ENCODE data around the gene HLA-DQB2. TPM values are rescaled to one million over a fixed set of nuclear protein-coding genes. Genes with fewer than 3 reads are reported as not detected.

The HLA-DQB2 gene
- total RNA-seq, 3 donors from 2014 or later = 1.1 TPM; not detected in 2

DNA sequence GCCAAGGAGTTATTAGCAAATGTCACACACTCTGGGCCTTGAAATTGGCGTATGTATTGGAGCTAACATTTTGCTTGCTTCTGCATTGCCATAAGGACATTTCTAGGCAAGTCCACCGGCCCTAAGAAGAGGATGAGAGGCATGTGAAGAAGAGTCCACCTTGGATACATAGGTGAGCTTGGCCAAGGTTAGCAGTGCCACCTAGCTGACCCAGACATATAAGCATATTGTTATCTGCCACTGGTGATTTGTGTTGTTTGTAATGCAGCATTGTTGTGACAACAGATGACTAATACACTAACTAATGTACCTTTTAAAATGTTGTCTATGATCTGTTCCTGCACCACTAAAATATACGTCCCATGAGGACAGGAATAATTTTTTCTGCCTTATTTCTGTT, 46.9 kb downstream of the HLA-DQB2 start:
- no peak for ATAC-seq
- DNase-seq = no peak
- TF ChIP-seq, protein P1, sequence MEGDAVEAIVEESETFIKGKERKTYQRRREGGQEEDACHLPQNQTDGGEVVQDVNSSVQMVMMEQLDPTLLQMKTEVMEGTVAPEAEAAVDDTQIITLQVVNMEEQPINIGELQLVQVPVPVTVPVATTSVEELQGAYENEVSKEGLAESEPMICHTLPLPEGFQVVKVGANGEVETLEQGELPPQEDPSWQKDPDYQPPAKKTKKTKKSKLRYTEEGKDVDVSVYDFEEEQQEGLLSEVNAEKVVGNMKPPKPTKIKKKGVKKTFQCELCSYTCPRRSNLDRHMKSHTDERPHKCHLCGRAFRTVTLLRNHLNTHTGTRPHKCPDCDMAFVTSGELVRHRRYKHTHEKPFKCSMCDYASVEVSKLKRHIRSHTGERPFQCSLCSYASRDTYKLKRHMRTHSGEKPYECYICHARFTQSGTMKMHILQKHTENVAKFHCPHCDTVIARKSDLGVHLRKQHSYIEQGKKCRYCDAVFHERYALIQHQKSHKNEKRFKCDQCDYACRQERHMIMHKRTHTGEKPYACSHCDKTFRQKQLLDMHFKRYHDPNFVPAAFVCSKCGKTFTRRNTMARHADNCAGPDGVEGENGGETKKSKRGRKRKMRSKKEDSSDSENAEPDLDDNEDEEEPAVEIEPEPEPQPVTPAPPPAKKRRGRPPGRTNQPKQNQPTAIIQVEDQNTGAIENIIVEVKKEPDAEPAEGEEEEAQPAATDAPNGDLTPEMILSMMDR (IDR thresholded peaks at IDR 0.05) = no peak
- H3K36me3 ChIP-seq (ENCODE audit: low read depth) = no peaks in the 10 kb centered on the region
- intact Hi-C loops (cut with DNase I, micrococcal nuclease) = no loop called here
- H3K4me3 ChIP-seq = no peak overlapping the region
- no peaks in the 10 kb centered on the region for H3K4me1 ChIP-seq (ENCODE audit: low read depth)
- H3K9me3 ChIP-seq = no peaks in the 10 kb centered on the region

DNA sequence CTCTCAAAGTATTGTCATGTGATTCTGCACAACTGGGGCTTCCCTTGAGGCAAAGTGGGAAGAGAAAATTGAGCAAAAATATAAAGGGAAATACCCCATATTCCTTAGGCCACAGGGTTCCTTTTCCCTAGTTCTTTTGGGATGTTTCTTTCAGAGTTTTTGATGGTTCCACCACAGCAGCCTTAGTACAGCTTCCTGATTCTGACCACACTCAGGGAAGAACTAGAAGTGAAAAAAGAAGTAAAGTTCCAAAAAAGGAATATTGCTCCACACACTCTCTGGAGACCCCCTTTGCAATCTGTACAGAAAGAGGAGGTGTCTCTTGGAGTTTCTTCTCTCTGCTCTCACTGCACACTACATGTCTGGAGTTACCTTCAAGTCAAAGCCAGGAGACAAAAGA, 50.1 kb downstream of the HLA-DQB2 start:
- Histone ChIP-seq H3K4me1 (ENCODE audit: low read depth) (no peaks in the 10 kb centered on the region), H3K36me3 (ENCODE audit: low read depth) (no peaks in the 10 kb centered on the region), H3K9me3 (no peaks in the 10 kb centered on the region), H3K4me3 (no peak overlapping the region)
- TF ChIP-seq, protein P1 (IDR thresholded peaks at IDR 0.05) = no peak
- intact Hi-C loops (cut with DNase I, micrococcal nuclease) = no loop called here
- DNase-seq (no peak), ATAC-seq (no peak)

DNA sequence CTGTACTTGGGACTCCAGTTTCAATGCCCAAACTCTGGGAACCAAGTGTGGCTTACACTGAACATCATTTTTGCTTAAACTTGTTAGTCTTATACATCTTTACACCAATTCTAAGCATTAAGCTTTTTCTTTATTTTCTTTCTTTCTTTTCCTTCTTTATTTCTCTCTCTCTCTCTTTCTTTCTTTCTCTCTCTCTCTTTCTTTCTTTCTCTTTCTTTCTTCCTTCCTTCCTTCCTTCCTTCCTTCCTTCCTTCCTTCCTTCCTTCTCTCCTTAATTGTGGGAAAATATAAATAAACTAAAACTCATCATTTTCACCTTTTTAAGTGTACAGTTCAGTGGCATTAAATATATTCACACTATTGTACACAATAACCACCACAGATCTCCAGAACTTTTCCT, 53.7 kb downstream of the HLA-DQB2 start:
- Histone ChIP-seq H3K4me3 (no peak overlapping the region), H3K4me1 (ENCODE audit: low read depth) (no peaks in the 10 kb centered on the region), H3K9me3 (no peaks in the 10 kb centered on the region), H3K36me3 (ENCODE audit: low read depth) (no peaks in the 10 kb centered on the region)
- DNase-seq (no peak), ATAC-seq (no peak)
- TF ChIP-seq, protein P1 (IDR thresholded peaks at IDR 0.05) = no peak
- intact Hi-C loops (cut with DNase I, micrococcal nuclease) = no loop called here

Small RNAs within 50 kb of the gene (microRNA-seq; reads per million reads assigned to microRNA genes)
- gene MIR3135B = not detected

Other genes with a start within 250 kb of the HLA-DQB2 start
- gene HLA-DRB5, start 233.2 kb downstream of the HLA-DQB2 start, total RNA-seq = 10 to 100 TPM in 2 of 3 donors, 1 to 10 TPM in 1; 2.1 to 50.3 (median 28.8) TPM
- 100 to 1,000 TPM in 1 of 3 donors, 10 to 100 TPM in 2; 26.9 to 169 (median 89.6) TPM for gene HLA-DRB1, start 173.7 kb downstream of the HLA-DQB2 start, total RNA-seq
- gene HLA-DQA1, start 126.1 kb downstream of the HLA-DQB2 start, total RNA-seq = 10 to 100 TPM in 2 of 3 donors, 1 to 10 TPM in 1; 9.9 to 36.2 (median 24.1) TPM
- 10 to 100 TPM in 2 of 3 donors, 1 to 10 TPM in 1; 4.7 to 18.6 (median 14.9) TPM for gene HLA-DQB1, start 96.9 kb downstream of the HLA-DQB2 start, total RNA-seq
- gene HLA-DQA2, start 22.1 kb downstream of the HLA-DQB2 start, total RNA-seq = 1 to 10 TPM in 1 of 3 donors, not detected in 2; 1.6 TPM
- gene HLA-DOB, start 53.5 kb upstream of the HLA-DQB2 start, total RNA-seq = under 1 TPM in 2 of 3 donors, not detected in 1; 0.38 to 0.87 TPM
- gene TAP2, start 75.2 kb upstream of the HLA-DQB2 start, total RNA-seq = 100 to 1,000 TPM in 1 of 3 donors, 10 to 100 TPM in 2; 47.4 to 179 (median 52.7) TPM
- gene PSMB8, start 80.5 kb upstream of the HLA-DQB2 start, total RNA-seq = 100 to 1,000 TPM in 2 of 3 donors, 10 to 100 TPM in 1; 94.7 to 199 (median 117) TPM
- gene TAP1, start 90.2 kb upstream of the HLA-DQB2 start, total RNA-seq = 100 to 1,000 TPM in 1 of 3 donors, 10 to 100 TPM in 2; 69.5 to 131 (median 91.3) TPM
- 100 to 1,000 TPM in 1 of 3 donors, 10 to 100 TPM in 2; 37.4 to 108 (median 39.0) TPM for gene PSMB9, start 90.7 kb upstream of the HLA-DQB2 start, total RNA-seq
- gene HLA-DMB, start 177.5 kb upstream of the HLA-DQB2 start, total RNA-seq = 10 to 100 TPM; 10.8 to 27.1 (median 22.8) TPM
- 10 to 100 TPM; 12.4 to 48.5 (median 27.7) TPM for gene HLA-DMA, start 189.6 kb upstream of the HLA-DQB2 start, total RNA-seq
- gene BRD2, start 205.1 kb upstream of the HLA-DQB2 start, total RNA-seq = 100 to 1,000 TPM; 133 to 195 (median 168) TPM
- gene HLA-DOA, start 246.1 kb upstream of the HLA-DQB2 start, total RNA-seq = 1 to 10 TPM; 1.8 to 4.0 (median 3.2) TPM

Measured in mucosa of descending colon (tissue), 3 donors.